GM21423 (cell line): Measurements from ENCODE around the gene TRIM7.
"Not testable (repeated sequence)": the region's sequence is repeated elsewhere in the genome, so short reads cannot be mapped to it uniquely, and the experiment has no call there.

Experiments
- ATAC-seq: cut with Tn5 transposase; IDR thresholded peaks from one replicate; pipeline ENCODE4 v1.9.1; 2021; ENCODE audit warnings: mild to moderate bottlenecking, moderate library complexity; ENCODE audit not compliant: unreplicated experiment

TRIM7 gene

GRCh38 chr5:181159286-181160151 lies 45.5 kb downstream of the TRIM7 start:
- ATAC-seq = peak; percentile 67

- no peak for ATAC-seq
Observed at GRCh38 chr5:181158869-181159268, 46.1 kb downstream of the TRIM7 start.

- peak; percentile 31 for ATAC-seq
Observed at GRCh38 chr5:181156758-181157157, 48.2 kb downstream of the TRIM7 start.

- ATAC-seq = no peak
Observed at GRCh38 chr5:181153814-181154213, 51.2 kb downstream of the TRIM7 start.

- ATAC-seq = no peak
Observed at GRCh38 chr5:181152406-181152805, 52.6 kb downstream of the TRIM7 start.

- ATAC-seq = no peak
Observed at GRCh38 chr5:181151146-181151545, 53.9 kb downstream of the TRIM7 start.

- ATAC-seq = no peak
Observed at GRCh38 chr5:181149806-181150733, 54.9 kb downstream of the TRIM7 start.

- ATAC-seq = no peak
Observed at GRCh38 chr5:181149355-181149754, 55.6 kb downstream of the TRIM7 start.

GRCh38 chr5:181146927-181147636 lies 57.9 kb downstream of the TRIM7 start, which contains the start of gene OR2V2:
OR2V2 (plus strand) TSS chr5:181147586; CDS start chr5:181154943, 7,357 bp downstream.
- not testable (repeated sequence) for ATAC-seq

- no peak for ATAC-seq
Observed at GRCh38 chr5:181145133-181145532, 59.9 kb downstream of the TRIM7 start.
